Fibroblast of lung (primary cell): ENCODE data around the gene SLC12A1. TPM values are rescaled to one million over a fixed set of nuclear protein-coding genes. Genes with fewer than 3 reads are reported as not detected.

ENCODE experiments used
- DNase-seq, 2 donors: peaks; one replicate each; pipeline versions ENCODE4 v3.0.0 to v3.0.0-alpha.2; 2010; ENCODE audit warnings: low read depth in 2 of 2
- H2AFZ ChIP-seq: 2 replicates; pipeline ENCODE4 v1.5.1; 2012; ENCODE audit warnings: low read length, control low read depth, inconsistent platforms
- H3K27ac ChIP-seq: 2 replicates; pipeline ENCODE4 v1.5.1; 2011; ENCODE audit warnings: low read length, control low read depth; ENCODE audit not compliant: insufficient read depth
- H3K27me3 ChIP-seq: 2 replicates; pipeline ENCODE4 v1.5.1; 2011; ENCODE audit warnings: mild to moderate bottlenecking, low read length; ENCODE audit not compliant: control insufficient read depth, insufficient read depth
- H3K36me3 ChIP-seq: 2 replicates; pipeline ENCODE4 v1.5.1; 2011; ENCODE audit warnings: low read length; ENCODE audit not compliant: control insufficient read depth, insufficient read depth
- H3K4me1 ChIP-seq: 2 replicates; pipeline ENCODE4 v1.5.1; 2011; ENCODE audit warnings: low read length; ENCODE audit not compliant: control insufficient read depth, insufficient read depth; ENCODE audit errors: extremely low read depth
- H3K4me2 ChIP-seq: 2 replicates; pipeline ENCODE4 v1.5.1; 2011; ENCODE audit warnings: low read length, control low read depth; ENCODE audit not compliant: insufficient read depth; ENCODE audit errors: extremely low read depth
- H3K4me3 ChIP-seq, 4 experiments: fragments of 200-600 bp in 1 of 4; sonication (generic) in 1 of 4; replicated peaks in 1 of 4; 2 replicates each; pipeline ENCODE4 v1.5.1; 2011 to 2016; ENCODE audit warnings: low read length in 4 of 4, low read depth in 3 of 4, mild to moderate bottlenecking in 3 of 4, control low read depth in 2 of 4, inconsistent platforms in 1 of 4, mixed read lengths in 1 of 4; ENCODE audit not compliant: insufficient read depth in 1 of 4; ENCODE audit errors: control extremely low read depth in 1 of 4
- H3K79me2 ChIP-seq: 2 replicates; pipeline ENCODE4 v1.5.1; 2012; ENCODE audit warnings: mild to moderate bottlenecking, low read length, inconsistent platforms; ENCODE audit not compliant: control insufficient read depth, insufficient read depth
- H3K9ac ChIP-seq: 2 replicates; pipeline ENCODE4 v1.5.1; 2011; ENCODE audit warnings: mild to moderate bottlenecking, low read length, control low read depth; ENCODE audit not compliant: insufficient read depth
- H3K9me3 ChIP-seq: 2 replicates; pipeline ENCODE4 v1.5.1; 2012; ENCODE audit warnings: low read depth, low read length; ENCODE audit not compliant: control insufficient read depth, insufficient read depth
- H4K20me1 ChIP-seq: 2 replicates; pipeline ENCODE4 v1.5.1; 2011; ENCODE audit warnings: low read length; ENCODE audit not compliant: control insufficient read depth, insufficient read depth; ENCODE audit errors: extremely low read depth
- EZH2 ChIP-seq: IDR thresholded peaks from 2 replicates; pipeline ENCODE4 v1.5.1; 2012; ENCODE audit warnings: low read length, control low read depth, mild to moderate bottlenecking; ENCODE audit errors: missing control alignments
- polyA plus RNA-seq, 2 donors: library from polyadenylated mRNA; depleted of rRNA in 1 of 2; stranded (reverse) in 1 of 2; unstranded in 1 of 2; fragments of >200 nt; gene quantifications; 2 replicates each; pipeline ENCODE4 v1.2.1, GENCODE V29; 2011 to 2012; ENCODE audit warnings: missing spikeins in 1 of 2
- total RNA-seq: library from RNA; depleted of rRNA; stranded (reverse); fragments of >200 nt; gene quantifications from 2 replicates; pipeline ENCODE4 v1.2.1, GENCODE V29; 2014
- TF ChIP-seq, protein P1 (sequence below), 2 donors: IDR thresholded peaks in 1 of 2; conservative IDR thresholded peaks in 1 of 2; 1 replicate in 1 of 2; 2 replicates in 1 of 2; pipeline ENCODE4 v1.5.1; 2011 to 2012; ENCODE audit warnings: low read length in 2 of 2, control low read depth in 1 of 2, inconsistent platforms in 1 of 2, low read depth in 1 of 2, mild to moderate bottlenecking in 1 of 2

Gene SLC12A1
- total and polyA plus RNA-seq, 2 donors (not counting 1 experiment from before 2014, with no cell fraction given): not detected

DNA sequence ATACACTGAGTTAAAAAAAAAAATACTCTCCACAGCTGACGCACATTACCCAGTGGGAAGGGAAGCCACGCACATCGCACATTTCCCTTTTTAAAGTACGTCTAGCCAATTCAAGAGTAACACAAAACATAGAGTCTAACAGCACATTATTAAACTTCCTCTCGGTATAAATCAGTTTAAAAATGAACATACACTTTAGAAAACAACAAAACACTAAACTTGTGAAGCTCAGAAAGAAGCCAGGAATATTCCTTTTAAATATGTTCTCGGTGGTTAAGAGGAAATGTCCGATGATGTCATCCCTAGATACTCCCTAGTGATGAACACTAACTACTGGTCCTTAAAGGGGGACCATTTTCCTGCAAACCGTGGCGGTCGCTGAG, 28.7 kb upstream of the SLC12A1 start:
- Histone ChIP-seq H3K9ac (peak overlapping the region; percentile 75), H3K4me2 (peak overlapping the region; percentile 85), H2AFZ (peak overlapping the region; percentile 76), H4K20me1 (no peaks in the 10 kb centered on the region), H3K9me3 (no peaks in the 10 kb centered on the region), H3K27me3 (no peaks in the 10 kb centered on the region), H3K27ac (peak overlapping the region; percentile 77), H3K36me3 (no peaks in the 10 kb centered on the region), H3K79me2 (peaks cover 7% of the 10 kb centered on the region), H3K4me3 (peak overlapping the region; percentile 57 to 77 (median 68)), H3K4me1 (no peaks in the 10 kb centered on the region)
- TF ChIP-seq, protein P1, sequence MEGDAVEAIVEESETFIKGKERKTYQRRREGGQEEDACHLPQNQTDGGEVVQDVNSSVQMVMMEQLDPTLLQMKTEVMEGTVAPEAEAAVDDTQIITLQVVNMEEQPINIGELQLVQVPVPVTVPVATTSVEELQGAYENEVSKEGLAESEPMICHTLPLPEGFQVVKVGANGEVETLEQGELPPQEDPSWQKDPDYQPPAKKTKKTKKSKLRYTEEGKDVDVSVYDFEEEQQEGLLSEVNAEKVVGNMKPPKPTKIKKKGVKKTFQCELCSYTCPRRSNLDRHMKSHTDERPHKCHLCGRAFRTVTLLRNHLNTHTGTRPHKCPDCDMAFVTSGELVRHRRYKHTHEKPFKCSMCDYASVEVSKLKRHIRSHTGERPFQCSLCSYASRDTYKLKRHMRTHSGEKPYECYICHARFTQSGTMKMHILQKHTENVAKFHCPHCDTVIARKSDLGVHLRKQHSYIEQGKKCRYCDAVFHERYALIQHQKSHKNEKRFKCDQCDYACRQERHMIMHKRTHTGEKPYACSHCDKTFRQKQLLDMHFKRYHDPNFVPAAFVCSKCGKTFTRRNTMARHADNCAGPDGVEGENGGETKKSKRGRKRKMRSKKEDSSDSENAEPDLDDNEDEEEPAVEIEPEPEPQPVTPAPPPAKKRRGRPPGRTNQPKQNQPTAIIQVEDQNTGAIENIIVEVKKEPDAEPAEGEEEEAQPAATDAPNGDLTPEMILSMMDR (conservative IDR thresholded peaks at IDR 0.05 in 1 of 2, IDR thresholded peaks at IDR 0.05 in 1 of 2; ENCODE audit: low read depth in 1 of 2, low read length in 2 of 2): no peak
- TF ChIP-seq EZH2: no peak
- DNase-seq: peak; percentile 51 to 70

DNA sequence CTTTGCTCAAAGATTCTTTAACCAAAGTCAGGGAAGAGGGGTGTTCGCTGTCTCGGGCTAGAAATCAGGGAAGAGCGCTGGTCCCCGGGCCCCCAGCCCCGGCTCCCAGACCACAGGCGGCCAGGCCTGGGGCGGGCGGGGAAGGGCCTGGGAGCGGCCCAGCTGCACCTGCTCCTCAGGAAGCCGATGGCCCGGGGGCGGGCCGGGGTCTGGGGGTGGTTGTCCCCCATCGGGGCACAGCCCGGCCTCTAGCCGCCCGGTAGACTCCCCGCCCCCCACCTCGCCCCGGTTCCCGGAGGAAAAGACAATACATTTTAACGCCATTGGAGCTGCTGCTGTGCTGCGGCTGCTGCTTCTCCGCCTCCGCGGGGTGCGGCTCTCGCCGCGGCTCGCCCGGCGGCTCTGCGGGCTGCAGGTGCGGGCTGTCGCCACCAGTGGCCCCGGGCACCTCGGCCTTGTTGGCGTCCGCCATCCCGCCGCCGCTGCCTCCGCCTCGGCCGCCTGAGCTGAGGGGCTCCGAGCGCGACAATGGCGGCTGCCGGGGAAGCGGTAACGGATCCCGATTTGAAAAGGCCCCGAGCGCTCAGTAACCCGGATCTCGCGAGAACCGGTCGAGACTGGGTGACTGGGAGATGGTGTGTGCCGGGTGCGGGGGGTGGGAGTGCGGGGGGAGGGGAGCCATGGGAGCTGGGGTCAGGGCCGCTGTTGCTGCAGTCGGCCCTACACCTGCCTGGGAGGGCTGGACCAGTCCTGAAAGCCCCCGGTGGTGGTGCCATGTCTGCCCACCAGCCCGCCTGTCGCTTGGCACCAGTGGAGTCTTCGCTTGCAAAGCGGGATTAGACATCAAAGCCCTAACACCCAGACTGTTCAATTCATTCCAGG, 28.1 kb upstream of the SLC12A1 start, which contains the start of gene MYEF2:
Gene MYEF2 (minus strand): TSS at position 530 of the 882 bp plus-strand sequence. CDS start 58 bp downstream, at position 472.
- peak; percentile 65 to 66 for DNase-seq
- TF ChIP-seq, protein P1 (conservative IDR thresholded peaks at IDR 0.05 in 1 of 2, IDR thresholded peaks at IDR 0.05 in 1 of 2; ENCODE audit: low read depth in 1 of 2, low read length in 2 of 2): no peak
- no peak for TF ChIP-seq EZH2
- H3K4me3 ChIP-seq: peak within 1 kb of the TSS; percentile 57 to 77 (median 68)

DNA sequence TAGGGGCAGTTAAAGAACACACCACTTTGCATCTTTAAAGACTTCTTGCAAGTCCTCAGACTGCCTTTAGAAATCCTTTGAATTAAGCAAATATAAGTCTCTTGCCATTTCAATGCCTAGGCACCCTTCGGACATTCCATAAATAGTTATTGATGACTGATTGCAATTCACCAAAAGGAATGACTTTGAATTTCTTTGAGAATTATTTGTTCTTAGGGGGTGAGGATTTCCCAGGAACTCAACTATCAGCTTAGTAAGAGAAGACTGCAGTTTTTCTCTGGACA, 27.5 kb upstream of the SLC12A1 start:
- H3K9me3 ChIP-seq: no peaks in the 10 kb centered on the region
- H3K79me2 ChIP-seq: peaks cover 7% of the 10 kb centered on the region
- no peaks in the 10 kb centered on the region for H3K36me3 ChIP-seq
- no peak overlapping the region for H2AFZ ChIP-seq
- H3K4me3 ChIP-seq: peak overlapping the region in 2 of 4 experiments; percentile 43 to 65
- no peak for TF ChIP-seq EZH2
- TF ChIP-seq, protein P1 (conservative IDR thresholded peaks at IDR 0.05 in 1 of 2, IDR thresholded peaks at IDR 0.05 in 1 of 2; ENCODE audit: low read depth in 1 of 2, low read length in 2 of 2): no peak
- no peaks in the 10 kb centered on the region for H3K4me1 ChIP-seq
- H4K20me1 ChIP-seq: no peaks in the 10 kb centered on the region
- no peak overlapping the region for H3K9ac ChIP-seq
- peak in 1 of 2 donors; percentile 3 for DNase-seq
- no peak overlapping the region for H3K27ac ChIP-seq
- peak overlapping the region; percentile 5 for H3K4me2 ChIP-seq
- no peaks in the 10 kb centered on the region for H3K27me3 ChIP-seq

More for the DNA sequence above, 28.1 kb upstream of the SLC12A1 start, which contains the start of gene MYEF2:
- H2AFZ ChIP-seq: peak within 1 kb of the TSS; percentile 76
- peaks cover 7% of the 10 kb centered on the region for H3K79me2 ChIP-seq
- H3K4me1 ChIP-seq: no peaks in the 10 kb centered on the region
- H3K27me3 ChIP-seq: no peaks in the 10 kb centered on the region
- H3K27ac ChIP-seq: peak within 1 kb of the TSS; percentile 77
- peak within 1 kb of the TSS; percentile 85 for H3K4me2 ChIP-seq
- H3K9me3 ChIP-seq: no peaks in the 10 kb centered on the region
- no peaks in the 10 kb centered on the region for H4K20me1 ChIP-seq
- H3K36me3 ChIP-seq: no peaks in the 10 kb centered on the region
- H3K9ac ChIP-seq: peak within 1 kb of the TSS; percentile 75
